Hepatocyte (in vitro differentiated cells): ENCODE measurements around the gene NADSYN1. TPM values are rescaled to one million over a fixed set of nuclear protein-coding genes. Genes with fewer than 3 reads are reported as not detected.

Experiments used
- DNase-seq: peaks from one replicate; pipeline ENCODE4 v3.0.0-alpha.2; 2016; ENCODE audit warnings: low spot score
- H2AFZ ChIP-seq: fragments of 200-600 bp; sonication (generic); 2 replicates; pipeline ENCODE4 v1.6.0; 2016; ENCODE audit warnings: antibody characterized with exemption, mild to moderate bottlenecking
- H3K27ac ChIP-seq: fragments of 200-600 bp; sonication (generic); 2 replicates; pipeline ENCODE4 v1.5.1; 2016; ENCODE audit warnings: mild to moderate bottlenecking
- H3K27me3 ChIP-seq: fragments of 200-600 bp; sonication (generic); 2 replicates; pipeline ENCODE4 v1.6.1; 2016
- H3K36me3 ChIP-seq: fragments of 200-600 bp; sonication (generic); replicated peaks from 2 replicates; pipeline ENCODE4 v1.5.1; 2016; ENCODE audit warnings: low read depth; ENCODE audit not compliant: insufficient read depth
- H3K4me1 ChIP-seq: fragments of 200-600 bp; sonication (generic); 2 replicates; pipeline ENCODE4 v1.5.1; 2016; ENCODE audit warnings: mild to moderate bottlenecking, moderate library complexity; ENCODE audit not compliant: insufficient read depth
- H3K4me2 ChIP-seq: fragments of 200-600 bp; sonication (generic); 2 replicates; pipeline ENCODE4 v1.6.0; 2016
- H3K4me3 ChIP-seq: fragments of 200-600 bp; sonication (generic); 2 replicates; pipeline ENCODE4 v1.5.1; 2016; ENCODE audit warnings: mild to moderate bottlenecking
- H3K79me2 ChIP-seq: fragments of 200-600 bp; sonication (generic); 2 replicates; pipeline ENCODE4 v1.6.0; 2017; ENCODE audit warnings: mild to moderate bottlenecking
- H3K9me2 ChIP-seq: fragments of 200-600 bp; sonication (generic); replicated peaks from 2 replicates; pipeline ENCODE4 v1.6.0; 2017; ENCODE audit warnings: mild to moderate bottlenecking; ENCODE audit not compliant: insufficient read depth
- H3K9me3 ChIP-seq: fragments of 200-600 bp; sonication (generic); 2 replicates; pipeline ENCODE4 v1.5.1; 2016; ENCODE audit warnings: low read depth, mild to moderate bottlenecking
- H4K20me1 ChIP-seq: fragments of 200-600 bp; sonication (generic); 2 replicates; pipeline ENCODE4 v1.6.0; 2016; ENCODE audit warnings: mild to moderate bottlenecking; ENCODE audit not compliant: insufficient read depth, poor library complexity, severe bottlenecking
- EZH2 ChIP-seq: fragments of 200-600 bp; sonication (generic); IDR thresholded peaks from 2 replicates; pipeline ENCODE4 v1.6.1; 2016; ENCODE audit warnings: antibody characterized with exemption, mild to moderate bottlenecking, borderline replicate concordance
- EZH2phosphoT487 ChIP-seq: fragments of 200-600 bp; sonication (generic); IDR thresholded peaks from one replicate; pipeline ENCODE4 v1.6.1; 2018; ENCODE audit warnings: antibody characterized with exemption, mild to moderate bottlenecking, low read depth, moderate library complexity; ENCODE audit not compliant: unreplicated experiment, severe bottlenecking
- WGBS: methylation state at CpG from one replicate; pipeline ENCODE4 v1.1.6; 2016; ENCODE audit warnings: low lambda C conversion rate; ENCODE audit errors: missing lambda C conversion rate; 5-methylcytosine and 5-hydroxymethylcytosine counted together
- polyA plus RNA-seq: library from polyadenylated mRNA; unstranded; fragments of >200 nt; fragmentation: Nextera tagmentation; extraction: Ambion mirVana; gene quantifications from 2 replicates; pipeline ENCODE4 v1.2.1, GENCODE V29; 2016
- total RNA-seq: library from RNA; depleted of rRNA; stranded (reverse); fragments of >200 nt; gene quantifications from 2 replicates; pipeline ENCODE4 v1.2.3, GENCODE V29; 2014
- TF ChIP-seq, protein P1 (sequence below): fragments of 200-600 bp; sonication (generic); IDR thresholded peaks from 2 replicates; pipeline ENCODE4 v1.5.1; 2016; ENCODE audit warnings: antibody characterized with exemption, mild to moderate bottlenecking; ENCODE audit not compliant: poor library complexity

The NADSYN1 gene
- total and polyA plus RNA-seq, 2 experiments from 2014 or later, result 42.0 to 43.7 TPM

GRCh38 chr11:71542879-71543777 lies 90.1 kb downstream of the NADSYN1 start:
- no peaks in the 10 kb centered on the region for H3K79me2 ChIP-seq
- H3K4me2 ChIP-seq, result no peak overlapping the region
- 70% methylated on average over 15 of the region's 15 CpGs for WGBS
- no peak for DNase-seq
- no peaks in the 10 kb centered on the region for H3K9me2 ChIP-seq
- H2AFZ ChIP-seq, result no peak overlapping the region
- no peak overlapping the region for H3K27ac ChIP-seq
- H4K20me1 ChIP-seq, result no peaks in the 10 kb centered on the region
- no peaks in the 10 kb centered on the region for H3K27me3 ChIP-seq
- no peaks in the 10 kb centered on the region for H3K9me3 ChIP-seq
- H3K4me3 ChIP-seq, result no peak overlapping the region
- no peaks in the 10 kb centered on the region for H3K36me3 ChIP-seq
- TF ChIP-seq EZH2phosphoT487 (no peak), EZH2 (no peak)
- TF ChIP-seq, protein P1, sequence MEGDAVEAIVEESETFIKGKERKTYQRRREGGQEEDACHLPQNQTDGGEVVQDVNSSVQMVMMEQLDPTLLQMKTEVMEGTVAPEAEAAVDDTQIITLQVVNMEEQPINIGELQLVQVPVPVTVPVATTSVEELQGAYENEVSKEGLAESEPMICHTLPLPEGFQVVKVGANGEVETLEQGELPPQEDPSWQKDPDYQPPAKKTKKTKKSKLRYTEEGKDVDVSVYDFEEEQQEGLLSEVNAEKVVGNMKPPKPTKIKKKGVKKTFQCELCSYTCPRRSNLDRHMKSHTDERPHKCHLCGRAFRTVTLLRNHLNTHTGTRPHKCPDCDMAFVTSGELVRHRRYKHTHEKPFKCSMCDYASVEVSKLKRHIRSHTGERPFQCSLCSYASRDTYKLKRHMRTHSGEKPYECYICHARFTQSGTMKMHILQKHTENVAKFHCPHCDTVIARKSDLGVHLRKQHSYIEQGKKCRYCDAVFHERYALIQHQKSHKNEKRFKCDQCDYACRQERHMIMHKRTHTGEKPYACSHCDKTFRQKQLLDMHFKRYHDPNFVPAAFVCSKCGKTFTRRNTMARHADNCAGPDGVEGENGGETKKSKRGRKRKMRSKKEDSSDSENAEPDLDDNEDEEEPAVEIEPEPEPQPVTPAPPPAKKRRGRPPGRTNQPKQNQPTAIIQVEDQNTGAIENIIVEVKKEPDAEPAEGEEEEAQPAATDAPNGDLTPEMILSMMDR, result no peak
- peaks cover 8% of the 10 kb centered on the region for H3K4me1 ChIP-seq

DNA sequence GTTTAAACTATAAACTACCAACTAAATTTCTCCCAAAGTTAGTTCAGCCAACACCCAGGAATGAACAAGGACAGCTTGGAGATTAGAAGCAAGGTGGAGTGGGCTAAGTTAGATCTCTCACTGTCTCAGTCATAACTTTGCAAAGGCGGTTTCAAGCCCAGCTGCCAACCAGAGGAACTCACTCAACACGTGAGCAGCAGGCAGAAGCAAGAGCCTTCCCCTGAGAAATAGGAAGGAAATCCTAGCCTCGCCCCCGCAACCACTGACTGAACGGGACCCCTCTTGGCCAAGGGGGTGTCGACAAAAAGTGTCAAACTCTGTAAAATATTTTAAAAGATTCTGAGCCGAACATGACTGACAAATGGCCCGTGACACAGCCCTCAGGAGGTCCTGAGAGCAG lies 90.9 kb downstream of the NADSYN1 start:
- H3K36me3 ChIP-seq, result no peaks in the 10 kb centered on the region
- H3K79me2 ChIP-seq, result no peaks in the 10 kb centered on the region
- no peak for DNase-seq
- no peak for TF ChIP-seq EZH2phosphoT487
- TF ChIP-seq, protein P1, result no peak
- no peak for TF ChIP-seq EZH2
- no peak overlapping the region for H3K27ac ChIP-seq
- no peak overlapping the region for H2AFZ ChIP-seq
- no peaks in the 10 kb centered on the region for H3K9me2 ChIP-seq
- H3K9me3 ChIP-seq, result no peaks in the 10 kb centered on the region
- no peaks in the 10 kb centered on the region for H3K27me3 ChIP-seq
- H3K4me1 ChIP-seq, result peaks cover 8% of the 10 kb centered on the region
- H3K4me2 ChIP-seq, result no peak overlapping the region
- 89% methylated on average over 8 of the region's 8 CpGs for WGBS
- no peaks in the 10 kb centered on the region for H4K20me1 ChIP-seq
- no peak overlapping the region for H3K4me3 ChIP-seq

DNA sequence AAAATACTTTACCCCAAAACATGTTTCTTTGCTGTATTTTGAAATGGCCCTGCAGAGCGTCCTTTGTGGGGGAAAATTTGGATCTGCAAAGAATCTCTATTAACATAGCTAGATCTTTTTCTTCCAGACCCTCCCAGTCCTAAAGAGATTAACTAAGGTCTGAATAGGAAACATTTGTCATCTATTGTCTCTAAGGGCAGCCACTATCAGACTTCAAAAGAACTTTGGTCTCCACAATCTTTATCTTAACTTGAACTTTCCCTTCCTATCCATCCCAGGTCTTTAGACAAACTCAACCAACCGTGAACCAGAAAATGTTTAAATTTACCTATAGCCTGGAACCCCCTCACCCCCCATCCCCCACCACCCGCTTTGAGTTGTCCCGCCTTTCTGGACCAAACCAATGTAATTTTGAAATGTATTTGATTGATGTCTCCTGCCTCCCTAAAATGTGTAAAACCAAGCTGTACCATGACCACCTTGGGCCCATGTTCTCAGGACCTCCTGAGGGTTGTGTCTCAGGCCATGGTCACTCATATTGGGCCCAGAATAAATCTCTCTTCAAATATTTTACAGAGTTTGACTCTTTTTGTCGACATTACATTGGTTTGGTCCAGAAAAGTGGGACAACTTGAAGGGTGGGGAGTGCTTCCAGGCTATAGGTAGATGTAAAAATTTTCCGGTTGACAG lies 91.7 kb downstream of the NADSYN1 start:
- Histone ChIP-seq H3K4me1 (peaks cover 8% of the 10 kb centered on the region), H3K27ac (no peak overlapping the region), H3K4me3 (no peak overlapping the region), H3K4me2 (no peak overlapping the region), H3K27me3 (no peaks in the 10 kb centered on the region), H2AFZ (no peak overlapping the region), H4K20me1 (no peaks in the 10 kb centered on the region), H3K9me2 (no peaks in the 10 kb centered on the region), H3K79me2 (no peaks in the 10 kb centered on the region), H3K9me3 (no peaks in the 10 kb centered on the region), H3K36me3 (no peaks in the 10 kb centered on the region)
- WGBS, result 72% methylated on average over 6 of the region's 6 CpGs
- TF ChIP-seq, protein P1, result no peak
- TF ChIP-seq EZH2phosphoT487, result no peak
- DNase-seq, result no peak
